ENCODE measurements around the gene MUC3A. TPM values are rescaled to one million over a fixed set of nuclear protein-coding genes. Genes with fewer than 3 reads are reported as not detected.

The MUC3A gene
- total RNA-seq, 4 donors from 2014 or later, result under 0.01 to 0.23 TPM; not detected in 2

DNA sequence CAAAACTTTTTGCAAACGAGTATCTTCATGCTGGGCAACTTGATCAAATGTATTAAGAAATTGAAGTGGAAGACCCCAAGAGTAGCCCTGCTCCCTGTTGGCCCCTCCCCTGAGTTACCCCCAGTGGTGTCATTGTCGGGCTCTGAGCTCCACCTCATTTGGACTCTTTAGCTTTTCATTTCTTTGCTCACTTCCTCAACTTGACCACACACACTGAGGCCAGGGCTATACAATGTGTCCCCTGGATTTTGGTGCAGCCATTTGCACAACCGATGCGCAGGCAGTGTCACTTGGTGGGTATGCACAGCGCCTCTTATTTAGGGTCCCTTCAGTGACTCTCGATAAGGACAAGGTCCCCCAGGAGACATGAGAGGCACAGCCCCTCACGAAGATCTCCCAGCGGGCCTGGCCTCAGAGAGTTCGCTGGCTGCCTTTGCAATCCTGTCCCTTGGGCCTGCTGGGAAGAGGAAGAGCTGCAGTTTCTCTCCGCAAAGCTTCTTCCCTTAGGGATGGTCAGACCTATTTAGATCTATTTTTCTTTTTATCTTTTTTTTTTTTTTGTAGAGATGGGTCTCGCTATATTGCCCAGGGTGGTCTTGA is 2.5 kb upstream of the MUC3A start:
- Histone ChIP-seq H3K4me1 (no peaks in the 10 kb centered on the region), H3K27me3 (peaks cover 0 to 61% (median 8%) of the 10 kb centered on the region in 4 donors), H3K27ac (replicated peaks in 1 of 4) (no peak overlapping the region), H3K9me3 (peaks cover 0 to 6% (median 3%) of the 10 kb centered on the region in 4 donors), H3K4me3 (no peak overlapping the region), H3K36me3 (no peaks in the 10 kb centered on the region)
- WGBS, result 84% methylated on average over 11 of the region's 11 CpGs
- TF ChIP-seq, protein P1, sequence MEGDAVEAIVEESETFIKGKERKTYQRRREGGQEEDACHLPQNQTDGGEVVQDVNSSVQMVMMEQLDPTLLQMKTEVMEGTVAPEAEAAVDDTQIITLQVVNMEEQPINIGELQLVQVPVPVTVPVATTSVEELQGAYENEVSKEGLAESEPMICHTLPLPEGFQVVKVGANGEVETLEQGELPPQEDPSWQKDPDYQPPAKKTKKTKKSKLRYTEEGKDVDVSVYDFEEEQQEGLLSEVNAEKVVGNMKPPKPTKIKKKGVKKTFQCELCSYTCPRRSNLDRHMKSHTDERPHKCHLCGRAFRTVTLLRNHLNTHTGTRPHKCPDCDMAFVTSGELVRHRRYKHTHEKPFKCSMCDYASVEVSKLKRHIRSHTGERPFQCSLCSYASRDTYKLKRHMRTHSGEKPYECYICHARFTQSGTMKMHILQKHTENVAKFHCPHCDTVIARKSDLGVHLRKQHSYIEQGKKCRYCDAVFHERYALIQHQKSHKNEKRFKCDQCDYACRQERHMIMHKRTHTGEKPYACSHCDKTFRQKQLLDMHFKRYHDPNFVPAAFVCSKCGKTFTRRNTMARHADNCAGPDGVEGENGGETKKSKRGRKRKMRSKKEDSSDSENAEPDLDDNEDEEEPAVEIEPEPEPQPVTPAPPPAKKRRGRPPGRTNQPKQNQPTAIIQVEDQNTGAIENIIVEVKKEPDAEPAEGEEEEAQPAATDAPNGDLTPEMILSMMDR (IDR thresholded peaks at IDR 0.05), result no peak
- TF ChIP-seq EP300 (IDR thresholded peaks at IDR 0.05) (no peak), POLR2A (IDR thresholded peaks at IDR 0.05; ENCODE audit: low read depth) (no peak), POLR2AphosphoS5 (IDR thresholded peaks at IDR 0.05) (no peak)
- DNase-seq (ENCODE audit: extremely low spot score), result no peak
- intact Hi-C loops (cut with DNase I), result no loop called here

- 92% methylated on average over 5 of the region's 5 CpGs for WGBS
- Histone ChIP-seq H3K9me3 (peaks cover 0 to 6% (median 3%) of the 10 kb centered on the region in 4 donors), H3K27me3 (peaks cover 0 to 70% (median 8%) of the 10 kb centered on the region in 4 donors)
Measured at GRCh38 chr7:100947792-100948191, 1.5 kb upstream of the MUC3A start.

GRCh38 chr7:100949933-100950443 is 654 bp downstream of the MUC3A start:
- 34% methylated on average over 15 of the region's 15 CpGs for WGBS
- Histone ChIP-seq H3K27me3 (peaks cover 0 to 70% (median 8%) of the 10 kb centered on the region in 4 donors), H3K4me1 (no peaks in the 10 kb centered on the region), H3K9me3 (no peaks in the 10 kb centered on the region), H3K36me3 (no peaks in the 10 kb centered on the region), H3K4me3 (no peak overlapping the region), H3K27ac (replicated peaks in 1 of 4) (no peak overlapping the region)
- intact Hi-C loops (cut with DNase I), result no loop called here
- no peak for DNase-seq (ENCODE audit: extremely low spot score)
- TF ChIP-seq POLR2A (IDR thresholded peaks at IDR 0.05; ENCODE audit: low read depth), result no peak
- no peak for TF ChIP-seq EP300 (IDR thresholded peaks at IDR 0.05)
- no peak for TF ChIP-seq POLR2AphosphoS5 (IDR thresholded peaks at IDR 0.05)
- TF ChIP-seq, protein P1 (IDR thresholded peaks at IDR 0.05), result no peak

More at GRCh38 chr7:100947792-100948191, 1.5 kb upstream of the MUC3A start:
- intact Hi-C loops (cut with DNase I), result no loop called here
- no peak overlapping the region for H3K27ac ChIP-seq (replicated peaks in 1 of 4)
- H3K36me3 ChIP-seq, result no peaks in the 10 kb centered on the region
- no peaks in the 10 kb centered on the region for H3K4me1 ChIP-seq
- no peak for DNase-seq (ENCODE audit: extremely low spot score)
- TF ChIP-seq POLR2A (IDR thresholded peaks at IDR 0.05; ENCODE audit: low read depth) (no peak), POLR2AphosphoS5 (IDR thresholded peaks at IDR 0.05) (no peak), EP300 (IDR thresholded peaks at IDR 0.05) (no peak)
- TF ChIP-seq, protein P1 (IDR thresholded peaks at IDR 0.05), result no peak
- no peak overlapping the region for H3K4me3 ChIP-seq

GRCh38 chr7:100951172-100951571 is 1.8 kb downstream of the MUC3A start:
- H3K4me3 ChIP-seq, result no peak overlapping the region
- intact Hi-C loops (cut with DNase I), result no loop called here
- no peak overlapping the region for H3K27ac ChIP-seq (replicated peaks in 1 of 4)
- no peaks in the 10 kb centered on the region for H3K4me1 ChIP-seq
- TF ChIP-seq POLR2AphosphoS5 (IDR thresholded peaks at IDR 0.05) (no peak), POLR2A (IDR thresholded peaks at IDR 0.05; ENCODE audit: low read depth) (no peak)
- TF ChIP-seq, protein P1 (IDR thresholded peaks at IDR 0.05), result no peak
- no peaks in the 10 kb centered on the region for H3K36me3 ChIP-seq
- peaks cover 0 to 64% (median 8%) of the 10 kb centered on the region in 4 donors for H3K27me3 ChIP-seq
- no peak for DNase-seq (ENCODE audit: extremely low spot score)
- H3K9me3 ChIP-seq, result no peaks in the 10 kb centered on the region
- whole genome bisulfite sequencing, result 33% methylated on average over 6 of the region's 6 CpGs

All from esophagus muscularis mucosa (tissue), 4 donors.